ENCODE measurements around the gene FOXP1.

DNA sequence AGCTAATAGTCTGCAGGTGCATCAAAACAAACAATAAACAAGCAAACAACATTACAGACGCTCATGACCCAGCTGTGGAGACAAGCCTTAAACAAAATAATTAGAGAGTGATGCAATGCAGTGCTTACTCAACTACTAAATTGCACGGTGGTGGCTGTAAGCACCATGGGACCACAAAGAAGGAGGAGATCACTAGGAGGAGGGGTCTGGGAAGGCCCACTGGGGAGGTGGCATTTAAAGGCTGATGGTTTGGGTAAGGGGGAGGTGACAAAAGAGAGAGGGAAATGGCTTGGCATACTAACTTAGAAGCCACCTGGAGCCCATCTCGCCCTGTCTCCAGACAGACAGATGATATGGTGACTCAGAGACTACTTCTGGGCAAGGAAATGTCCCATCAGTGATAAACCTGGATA, 516.7 kb downstream of the FOXP1 start:
- no peak for TF ChIP-seq CTCF (IDR thresholded peaks at IDR 0.05)
- no peak for TF ChIP-seq EZH2 (IDR thresholded peaks at IDR 0.05; ENCODE audit: borderline replicate concordance, insufficient read depth, low read depth, low read length, poor library complexity, severe bottlenecking)

Data from B cell (primary cell).